ENCODE results near the gene FXYD5.

Gene FXYD5

GRCh38 chr19:35114353-35115176 is 40.0 kb upstream of the FXYD5 start:
- peak; percentile 18 for DNase-seq
- peak; percentile 100 for TF ChIP-seq CTCF (IDR thresholded peaks at IDR 0.05; ENCODE audit: low read depth, low read length, missing control alignments)
- in situ Hi-C loops (cut with HindIII; ENCODE audit: low pct_ligation_motif_present, low sequenced_read_pairs) = no loop called here
- no peak overlapping the region for H3K27ac ChIP-seq
- no peaks in the 10 kb centered on the region for H3K36me3 ChIP-seq (replicated peaks)
- H3K27me3 ChIP-seq (replicated peaks) = no peaks in the 10 kb centered on the region
- no peak overlapping the region for H3K4me3 ChIP-seq (ENCODE audit: low read depth, low read length)

- TF ChIP-seq CTCF (IDR thresholded peaks at IDR 0.05; ENCODE audit: low read depth, low read length, missing control alignments) = no peak
- no peak within 1 kb of the TSS for H3K4me3 ChIP-seq (ENCODE audit: low read depth, low read length)
- DNase-seq = no peak
- in situ Hi-C loops (cut with HindIII; ENCODE audit: low pct_ligation_motif_present, low sequenced_read_pairs) = no loop called here
- H3K27ac ChIP-seq = no peak within 1 kb of the TSS
- no peaks in the 10 kb centered on the region for H3K27me3 ChIP-seq (replicated peaks)
- H3K36me3 ChIP-seq (replicated peaks) = no peaks in the 10 kb centered on the region
These were observed 39.2 kb upstream of the FXYD5 start, which contains the start of gene FXYD3 for GRCh38 chr19:35115177-35115951. Gene FXYD3, plus strand, starts transcription at chr19:35115823. Its CDS starts 3,554 bp downstream, at chr19:35119377.

- no peaks in the 10 kb centered on the region for H3K36me3 ChIP-seq (replicated peaks)
- no peak for DNase-seq
- no peak for TF ChIP-seq CTCF (IDR thresholded peaks at IDR 0.05; ENCODE audit: low read depth, low read length, missing control alignments)
- in situ Hi-C loops (cut with HindIII; ENCODE audit: low pct_ligation_motif_present, low sequenced_read_pairs) = no loop called here
- H3K27ac ChIP-seq = no peak overlapping the region
- no peak overlapping the region for H3K4me3 ChIP-seq (ENCODE audit: low read depth, low read length)
- no peaks in the 10 kb centered on the region for H3K27me3 ChIP-seq (replicated peaks)
These were observed 38.3 kb upstream of the FXYD5 start for GRCh38 chr19:35116072-35116801.

GRCh38 chr19:35117116-35117515 is 37.4 kb upstream of the FXYD5 start:
- Histone ChIP-seq H3K27me3 (replicated peaks) (no peaks in the 10 kb centered on the region), H3K4me3 (ENCODE audit: low read depth, low read length) (no peak overlapping the region), H3K27ac (no peak overlapping the region), H3K36me3 (replicated peaks) (no peaks in the 10 kb centered on the region)
- no peak for TF ChIP-seq CTCF (IDR thresholded peaks at IDR 0.05; ENCODE audit: low read depth, low read length, missing control alignments)
- DNase-seq = no peak
- in situ Hi-C loops (cut with HindIII; ENCODE audit: low pct_ligation_motif_present, low sequenced_read_pairs) = no loop called here

- Histone ChIP-seq H3K4me3 (ENCODE audit: low read depth, low read length) (no peak overlapping the region), H3K27me3 (replicated peaks) (no peaks in the 10 kb centered on the region), H3K27ac (no peak overlapping the region), H3K36me3 (replicated peaks) (no peaks in the 10 kb centered on the region)
- DNase-seq = no peak
- in situ Hi-C loops (cut with HindIII; ENCODE audit: low pct_ligation_motif_present, low sequenced_read_pairs) = no loop called here
- TF ChIP-seq CTCF (IDR thresholded peaks at IDR 0.05; ENCODE audit: low read depth, low read length, missing control alignments) = no peak
These were observed 36.7 kb upstream of the FXYD5 start for GRCh38 chr19:35117799-35118198.

Measured in brain microvascular endothelial cell (primary cell).